Neural progenitor cell (in vitro differentiated cells): Measurements from ENCODE around the gene HCFC1. TPM values are rescaled to one million over a fixed set of nuclear protein-coding genes. Genes with fewer than 3 reads are reported as not detected.
"Not testable (repeated sequence)": the region's sequence is repeated elsewhere in the genome, so short reads cannot be mapped to it uniquely, and the experiment has no call there.

ENCODE experiments used
- DNase-seq: peaks from one replicate; pipeline ENCODE4 v3.0.0-alpha.2; 2016; ENCODE audit warnings: low spot score
- H2AFZ ChIP-seq: fragments of 200-600 bp; sonication (generic); replicated peaks from 2 replicates; pipeline ENCODE4 v1.6.1; 2016; ENCODE audit warnings: antibody characterized with exemption
- H3F3A ChIP-seq: fragments of 200-600 bp; sonication (generic); 2 replicates; pipeline ENCODE4 v1.6.1; 2016; ENCODE audit warnings: antibody characterized with exemption, low read depth
- H3K27ac ChIP-seq: fragments of 200-600 bp; sonication (generic); 2 replicates; pipeline ENCODE4 v1.5.1; 2016; ENCODE audit warnings: mild to moderate bottlenecking
- H3K27me3 ChIP-seq: fragments of 200-600 bp; sonication (generic); 2 replicates; pipeline ENCODE4 v1.6.1; 2016; ENCODE audit warnings: mild to moderate bottlenecking, moderate library complexity
- H3K36me3 ChIP-seq: fragments of 200-600 bp; sonication (generic); 2 replicates; pipeline ENCODE4 v1.5.1; 2016
- H3K4me1 ChIP-seq: fragments of 200-600 bp; sonication (generic); 2 replicates; pipeline ENCODE4 v1.6.1; 2016; ENCODE audit warnings: mixed run types
- H3K4me2 ChIP-seq: fragments of 200-600 bp; sonication (generic); 2 replicates; pipeline ENCODE4 v1.6.1; 2016
- H3K4me3 ChIP-seq: fragments of 200-600 bp; sonication (generic); 2 replicates; pipeline ENCODE4 v1.5.1; 2016
- H3K79me2 ChIP-seq: fragments of 200-600 bp; sonication (generic); 2 replicates; pipeline ENCODE4 v1.6.1; 2016; ENCODE audit warnings: low read depth
- H3K9ac ChIP-seq: fragments of 200-600 bp; sonication (generic); 2 replicates; pipeline ENCODE4 v1.6.1; 2016
- H3K9me3 ChIP-seq: fragments of 200-600 bp; sonication (generic); 2 replicates; pipeline ENCODE4 v1.5.1; 2016; ENCODE audit warnings: low read depth
- H4K20me1 ChIP-seq: fragments of 200-600 bp; sonication (generic); 2 replicates; pipeline ENCODE4 v1.6.1; 2016; ENCODE audit warnings: low read depth
- H3K27ac Mint-ChIP-seq: 3 replicates; pipeline ENCODE4 v1.8.0; 2021; ENCODE audit warnings: mixed read lengths
- H3K27me3 Mint-ChIP-seq: 2 replicates; pipeline ENCODE4 v1.8.0; 2022; ENCODE audit warnings: low read depth, mild to moderate bottlenecking, inconsistent platforms, moderate library complexity, mixed read lengths; ENCODE audit not compliant: insufficient read depth
- H3K36me3 Mint-ChIP-seq: 3 replicates; pipeline ENCODE4 v1.8.0; 2021; ENCODE audit warnings: mixed read lengths
- H3K4me1 Mint-ChIP-seq: 3 replicates; pipeline ENCODE4 v1.8.0; 2021; ENCODE audit warnings: mixed read lengths
- H3K4me3 Mint-ChIP-seq: 3 replicates; pipeline ENCODE4 v1.8.0; 2021; ENCODE audit warnings: mild to moderate bottlenecking, moderate library complexity, mixed read lengths
- H3K9me3 Mint-ChIP-seq: 3 replicates; pipeline ENCODE4 v1.8.0; 2020; ENCODE audit warnings: mixed read lengths
- EZH2 ChIP-seq: fragments of 200-600 bp; sonication (generic); IDR thresholded peaks from 2 replicates; pipeline ENCODE4 v1.6.1; 2017; ENCODE audit warnings: antibody characterized with exemption, mild to moderate bottlenecking, moderate library complexity
- EZH2phosphoT487 ChIP-seq: fragments of 200-600 bp; sonication (generic); IDR thresholded peaks from 2 replicates; pipeline ENCODE4 v1.6.1; 2017; ENCODE audit warnings: antibody characterized with exemption
- total RNA-seq: library from RNA; depleted of rRNA; stranded (reverse); fragments of >200 nt; gene quantifications from 2 replicates; pipeline ENCODE4 v1.2.3, GENCODE V29; 2015; ENCODE audit warnings: low replicate concordance
- TF ChIP-seq, protein P1 (sequence below): fragments of 200-600 bp; sonication (generic); IDR thresholded peaks from 2 replicates; pipeline ENCODE4 v1.5.1; 2017; ENCODE audit warnings: antibody characterized with exemption, mild to moderate bottlenecking

The HCFC1 gene
- total RNA-seq, 1 donor from 2014 or later: 20.7 TPM

DNA sequence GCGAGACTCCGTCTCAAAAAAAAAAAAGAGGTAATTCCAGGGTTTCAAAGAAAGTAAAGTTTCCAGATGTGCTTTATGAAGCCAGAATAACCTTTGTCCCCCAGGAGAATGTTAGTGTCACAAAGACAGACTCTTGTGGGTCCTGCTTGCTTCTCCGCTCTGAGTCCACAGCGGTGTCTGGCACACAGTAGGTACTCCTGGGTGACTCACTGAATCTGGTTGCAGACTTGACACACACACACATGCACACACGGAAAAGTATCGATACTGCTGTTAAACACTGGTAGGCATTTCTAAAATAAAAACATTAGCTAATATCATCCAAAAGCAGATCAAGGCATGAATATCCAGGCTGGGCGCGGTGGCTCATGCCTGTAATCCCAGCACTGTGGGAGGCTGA lies 23.9 kb upstream of the HCFC1 start:
- no peak overlapping the region for H3K4me3 ChIP-seq
- peaks cover 6% of the 10 kb centered on the region for H3F3A ChIP-seq
- H4K20me1 ChIP-seq: no peaks in the 10 kb centered on the region
- H3K27ac ChIP-seq: no peak overlapping the region
- H3K9ac ChIP-seq: no peak overlapping the region
- no peak overlapping the region for H2AFZ ChIP-seq
- no peaks in the 10 kb centered on the region for H3K27me3 ChIP-seq
- no peak overlapping the region for H3K4me2 ChIP-seq
- no peaks in the 10 kb centered on the region for H3K79me2 ChIP-seq
- Mint-ChIP-seq H3K4me3 (no peak overlapping the region), H3K9me3 (peaks cover 5% of the 10 kb centered on the region), H3K27me3 (no peaks in the 10 kb centered on the region), H3K27ac (no peak overlapping the region), H3K4me1 (peaks cover 2% of the 10 kb centered on the region), H3K36me3 (no peaks in the 10 kb centered on the region)
- no peak for DNase-seq
- no peaks in the 10 kb centered on the region for H3K36me3 ChIP-seq
- TF ChIP-seq, protein P1, sequence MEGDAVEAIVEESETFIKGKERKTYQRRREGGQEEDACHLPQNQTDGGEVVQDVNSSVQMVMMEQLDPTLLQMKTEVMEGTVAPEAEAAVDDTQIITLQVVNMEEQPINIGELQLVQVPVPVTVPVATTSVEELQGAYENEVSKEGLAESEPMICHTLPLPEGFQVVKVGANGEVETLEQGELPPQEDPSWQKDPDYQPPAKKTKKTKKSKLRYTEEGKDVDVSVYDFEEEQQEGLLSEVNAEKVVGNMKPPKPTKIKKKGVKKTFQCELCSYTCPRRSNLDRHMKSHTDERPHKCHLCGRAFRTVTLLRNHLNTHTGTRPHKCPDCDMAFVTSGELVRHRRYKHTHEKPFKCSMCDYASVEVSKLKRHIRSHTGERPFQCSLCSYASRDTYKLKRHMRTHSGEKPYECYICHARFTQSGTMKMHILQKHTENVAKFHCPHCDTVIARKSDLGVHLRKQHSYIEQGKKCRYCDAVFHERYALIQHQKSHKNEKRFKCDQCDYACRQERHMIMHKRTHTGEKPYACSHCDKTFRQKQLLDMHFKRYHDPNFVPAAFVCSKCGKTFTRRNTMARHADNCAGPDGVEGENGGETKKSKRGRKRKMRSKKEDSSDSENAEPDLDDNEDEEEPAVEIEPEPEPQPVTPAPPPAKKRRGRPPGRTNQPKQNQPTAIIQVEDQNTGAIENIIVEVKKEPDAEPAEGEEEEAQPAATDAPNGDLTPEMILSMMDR: no peak
- TF ChIP-seq EZH2phosphoT487 (no peak), EZH2 (no peak)
- H3K4me1 ChIP-seq: no peaks in the 10 kb centered on the region
- peaks cover 5% of the 10 kb centered on the region for H3K9me3 ChIP-seq

DNA sequence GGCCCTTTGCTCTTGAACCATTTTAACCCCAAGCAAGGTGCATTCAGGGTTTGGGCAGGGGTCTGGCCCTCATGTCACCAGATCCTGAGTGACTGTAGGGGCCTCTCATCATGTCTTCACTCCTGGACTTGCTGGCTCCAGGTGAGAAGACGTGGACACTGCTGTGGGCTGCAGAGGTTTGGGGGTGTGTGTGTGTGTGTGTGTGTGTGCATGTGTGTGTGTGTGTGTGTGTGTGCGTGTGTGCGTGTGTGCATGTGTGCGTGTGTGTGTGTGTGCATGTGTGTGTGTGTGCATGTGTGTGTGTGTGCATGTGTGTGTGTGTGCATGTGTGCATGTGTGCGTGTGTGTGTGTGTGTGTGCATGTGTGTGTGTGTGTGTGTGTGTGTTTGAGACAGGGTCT lies 22.8 kb upstream of the HCFC1 start:
- H3K4me2 ChIP-seq, H3K9me3 ChIP-seq, H3K27ac ChIP-seq, H3K27me3 ChIP-seq, H3K36me3 ChIP-seq, H3K27me3 Mint-ChIP-seq, H3K4me3 Mint-ChIP-seq, H3K9ac ChIP-seq, H3K4me1 ChIP-seq, H3K9me3 Mint-ChIP-seq, H3F3A ChIP-seq, H3K4me1 Mint-ChIP-seq, H3K4me3 ChIP-seq, H3K27ac Mint-ChIP-seq, H3K36me3 Mint-ChIP-seq, H4K20me1 ChIP-seq, H3K79me2 ChIP-seq, DNase-seq, H2AFZ ChIP-seq: not testable (repeated sequence)

DNA sequence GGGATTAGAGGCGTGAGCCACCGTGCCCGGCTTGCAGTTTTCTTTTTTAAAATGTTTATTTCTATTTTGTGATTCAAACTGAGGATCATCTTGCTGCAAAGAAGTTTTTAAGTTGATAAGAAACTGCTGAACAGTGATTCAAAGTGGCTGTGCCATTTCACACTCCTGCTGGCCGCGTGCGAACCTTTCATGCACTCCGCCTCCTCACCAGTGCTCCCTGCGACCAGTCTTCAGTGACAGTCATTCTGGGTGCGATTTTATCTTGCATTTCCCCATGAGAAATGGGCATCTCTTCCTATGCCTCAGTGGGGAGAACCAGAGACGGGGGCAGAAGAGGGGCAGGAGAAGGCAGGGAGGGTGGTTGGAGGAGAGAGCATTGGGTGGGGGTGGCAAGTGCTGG lies 22.4 kb upstream of the HCFC1 start:
- Histone ChIP-seq H3K27ac (no peak overlapping the region), H2AFZ (no peak overlapping the region), H3K79me2 (no peaks in the 10 kb centered on the region), H3K9me3 (peaks cover 5% of the 10 kb centered on the region), H3K27me3 (no peaks in the 10 kb centered on the region), H3K4me1 (no peaks in the 10 kb centered on the region), H3K4me2 (no peak overlapping the region), H3K9ac (no peak overlapping the region), H3F3A (no peaks in the 10 kb centered on the region), H3K4me3 (no peak overlapping the region), H3K36me3 (no peaks in the 10 kb centered on the region), H4K20me1 (no peaks in the 10 kb centered on the region)
- Mint-ChIP-seq H3K4me1 (peaks cover 2% of the 10 kb centered on the region), H3K9me3 (peaks cover 10% of the 10 kb centered on the region), H3K36me3 (no peaks in the 10 kb centered on the region), H3K27me3 (peaks cover 3% of the 10 kb centered on the region), H3K27ac (no peak overlapping the region), H3K4me3 (no peak overlapping the region)
- DNase-seq: no peak
- no peak for TF ChIP-seq EZH2phosphoT487
- TF ChIP-seq EZH2: no peak
- TF ChIP-seq, protein P1: no peak

DNA sequence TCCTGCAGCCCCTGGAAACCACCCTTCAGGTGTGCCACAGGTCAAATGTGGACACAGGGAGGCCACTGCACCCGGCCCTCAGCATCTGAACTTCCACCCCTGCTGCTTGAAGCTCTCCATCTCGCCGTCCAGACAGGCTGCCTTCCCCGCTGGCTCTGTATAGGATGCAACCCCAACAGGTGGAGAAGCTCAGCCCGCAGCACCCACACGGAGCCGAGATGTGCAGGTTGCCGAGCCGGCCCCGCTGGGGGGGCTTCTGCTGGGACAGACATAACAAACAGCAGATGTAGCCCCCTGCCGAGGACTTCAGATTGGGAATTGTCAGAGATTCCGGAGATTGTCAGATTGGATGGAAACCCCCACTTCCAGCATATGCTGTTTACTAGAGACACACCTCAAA lies 21.5 kb upstream of the HCFC1 start:
- Histone ChIP-seq H3K9me3 (peaks cover 5% of the 10 kb centered on the region), H3K9ac (no peak overlapping the region), H3K36me3 (no peaks in the 10 kb centered on the region), H2AFZ (no peak overlapping the region), H3K27me3 (no peaks in the 10 kb centered on the region), H3K27ac (no peak overlapping the region), H3K79me2 (no peaks in the 10 kb centered on the region), H3K4me2 (no peak overlapping the region), H3F3A (no peaks in the 10 kb centered on the region), H3K4me1 (no peaks in the 10 kb centered on the region), H4K20me1 (no peaks in the 10 kb centered on the region), H3K4me3 (no peak overlapping the region)
- Mint-ChIP-seq H3K4me3 (no peak overlapping the region), H3K36me3 (no peaks in the 10 kb centered on the region), H3K9me3 (peaks cover 10% of the 10 kb centered on the region), H3K4me1 (peaks cover 2% of the 10 kb centered on the region), H3K27ac (no peak overlapping the region), H3K27me3 (peaks cover 3% of the 10 kb centered on the region)
- DNase-seq: no peak
- TF ChIP-seq EZH2phosphoT487 (no peak), EZH2 (no peak)
- TF ChIP-seq, protein P1: no peak
